HL-60 (cell line): Measurements from ENCODE around the gene TEKT2.

ENCODE experiments used
- POLR2AphosphoS5 ChIP-seq: IDR thresholded peaks from 2 replicates; pipeline ENCODE4 v1.6.1; 2012; ENCODE audit warnings: low read depth
- SPI1 ChIP-seq: IDR thresholded peaks from 2 replicates; pipeline ENCODE4 v1.6.1; 2012; ENCODE audit warnings: low read depth, mild to moderate bottlenecking, borderline replicate concordance
- TF ChIP-seq, protein P1 (sequence below): IDR thresholded peaks from one replicate; pipeline ENCODE4 v1.5.1; 2011; ENCODE audit warnings: low read length, control low read depth, inconsistent platforms; ENCODE audit not compliant: insufficient read depth

DNA sequence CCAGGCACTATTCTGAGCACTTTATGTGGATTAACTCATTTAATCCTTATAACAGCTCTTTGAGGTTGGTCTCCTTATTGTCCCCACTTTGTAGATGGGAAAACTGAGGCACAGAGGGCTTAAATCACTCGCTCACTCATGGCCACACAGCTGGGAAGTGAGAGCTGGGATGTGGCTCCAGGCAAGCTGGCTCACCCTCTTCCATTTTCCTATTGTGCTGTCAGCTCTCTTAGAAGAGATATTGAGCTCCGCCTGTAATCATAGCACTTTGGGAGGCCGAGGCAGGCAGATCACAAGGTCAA, 45.0 kb downstream of the TEKT2 start:
- TF ChIP-seq, protein P1, sequence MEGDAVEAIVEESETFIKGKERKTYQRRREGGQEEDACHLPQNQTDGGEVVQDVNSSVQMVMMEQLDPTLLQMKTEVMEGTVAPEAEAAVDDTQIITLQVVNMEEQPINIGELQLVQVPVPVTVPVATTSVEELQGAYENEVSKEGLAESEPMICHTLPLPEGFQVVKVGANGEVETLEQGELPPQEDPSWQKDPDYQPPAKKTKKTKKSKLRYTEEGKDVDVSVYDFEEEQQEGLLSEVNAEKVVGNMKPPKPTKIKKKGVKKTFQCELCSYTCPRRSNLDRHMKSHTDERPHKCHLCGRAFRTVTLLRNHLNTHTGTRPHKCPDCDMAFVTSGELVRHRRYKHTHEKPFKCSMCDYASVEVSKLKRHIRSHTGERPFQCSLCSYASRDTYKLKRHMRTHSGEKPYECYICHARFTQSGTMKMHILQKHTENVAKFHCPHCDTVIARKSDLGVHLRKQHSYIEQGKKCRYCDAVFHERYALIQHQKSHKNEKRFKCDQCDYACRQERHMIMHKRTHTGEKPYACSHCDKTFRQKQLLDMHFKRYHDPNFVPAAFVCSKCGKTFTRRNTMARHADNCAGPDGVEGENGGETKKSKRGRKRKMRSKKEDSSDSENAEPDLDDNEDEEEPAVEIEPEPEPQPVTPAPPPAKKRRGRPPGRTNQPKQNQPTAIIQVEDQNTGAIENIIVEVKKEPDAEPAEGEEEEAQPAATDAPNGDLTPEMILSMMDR = no peak
- TF ChIP-seq POLR2AphosphoS5 (no peak), SPI1 (no peak)
